Measurements from ENCODE around the gene LAMA3.
"Not testable (repeated sequence)": the region's sequence is repeated elsewhere in the genome, so short reads cannot be mapped to it uniquely, and the experiment has no call there.

LAMA3 gene

GRCh38 chr18:23735021-23735464 is 45.8 kb downstream of the LAMA3 start:
- no peak for FAIRE-seq

- FAIRE-seq = no peak
Observed at GRCh38 chr18:23737578-23737977, 48.3 kb downstream of the LAMA3 start.

GRCh38 chr18:23738151-23738550 is 48.9 kb downstream of the LAMA3 start:
- FAIRE-seq = no peak

GRCh38 chr18:23738575-23738974 is 49.3 kb downstream of the LAMA3 start:
- no peak for FAIRE-seq

- FAIRE-seq = no peak
Observed at GRCh38 chr18:23740105-23740830, 51.0 kb downstream of the LAMA3 start.

GRCh38 chr18:23741967-23742366 is 52.7 kb downstream of the LAMA3 start:
- FAIRE-seq = not testable (repeated sequence)

- FAIRE-seq = no peak
Observed at GRCh38 chr18:23743733-23744333, 54.6 kb downstream of the LAMA3 start.

- FAIRE-seq = no peak
Observed at GRCh38 chr18:23745366-23745765, 56.1 kb downstream of the LAMA3 start.

GRCh38 chr18:23746851-23747250 is 57.6 kb downstream of the LAMA3 start:
- no peak for FAIRE-seq

GRCh38 chr18:23752363-23752762 is 63.1 kb downstream of the LAMA3 start:
- FAIRE-seq = no peak

GRCh38 chr18:23752796-23753195 is 63.5 kb downstream of the LAMA3 start:
- no peak for FAIRE-seq

GRCh38 chr18:23756590-23757436 is 67.6 kb downstream of the LAMA3 start:
- FAIRE-seq = no peak

GRCh38 chr18:23757437-23757733 is 68.1 kb downstream of the LAMA3 start:
- FAIRE-seq = no peak

GRCh38 chr18:23758281-23758680 is 69.0 kb downstream of the LAMA3 start:
- no peak for FAIRE-seq

- no peak for FAIRE-seq
Observed at GRCh38 chr18:23761941-23762340, 72.7 kb downstream of the LAMA3 start.

GRCh38 chr18:23763343-23763742 is 74.1 kb downstream of the LAMA3 start:
- FAIRE-seq = no peak

- FAIRE-seq = no peak
Observed at GRCh38 chr18:23765931-23766330, 76.7 kb downstream of the LAMA3 start.

- FAIRE-seq = no peak
Observed at GRCh38 chr18:23772327-23773024, 83.2 kb downstream of the LAMA3 start.

GRCh38 chr18:23776306-23776705 is 87.1 kb downstream of the LAMA3 start:
- no peak for FAIRE-seq

GRCh38 chr18:23778828-23779227 is 89.6 kb downstream of the LAMA3 start:
- no peak for FAIRE-seq

GRCh38 chr18:23779696-23780303 is 90.5 kb downstream of the LAMA3 start:
- FAIRE-seq = no peak

GRCh38 chr18:23784832-23785245 is 95.6 kb downstream of the LAMA3 start:
- FAIRE-seq = no peak

GRCh38 chr18:23793051-23793450 is 103.8 kb downstream of the LAMA3 start:
- FAIRE-seq = no peak
